NCI-H82 treated with DMSO at 0.1 percent for 48 hours (cell line): ENCODE measurements around the gene GSK3A.

ENCODE experiments used
- DNase-seq: peaks from one replicate; lab custom pipeline; 2025; ENCODE audit not compliant: unreplicated experiment; lab: John Stamatoyannopoulos, UW

The GSK3A gene

GRCh38 chr19:42242512-42243409 lies at the start of gene GSK3A:
Gene GSK3A (minus strand): TSS chr19:42242602. CDS start chr19:42242465, 137 bp downstream.
- DNase-seq: peak; percentile 99

GRCh38 chr19:42291435-42291810 lies 49.0 kb upstream of the GSK3A start:
- DNase-seq: no peak

GRCh38 chr19:42290523-42291434 lies 48.4 kb upstream of the GSK3A start:
- DNase-seq: no peak

GRCh38 chr19:42290136-42290522 lies 47.7 kb upstream of the GSK3A start:
- no peak for DNase-seq

GRCh38 chr19:42289556-42290041 lies 47.2 kb upstream of the GSK3A start:
- DNase-seq: no peak

- no peak for DNase-seq
These were observed 46.6 kb upstream of the GSK3A start for GRCh38 chr19:42288881-42289555.

GRCh38 chr19:42288387-42288786 lies 46.0 kb upstream of the GSK3A start:
- DNase-seq: no peak

GRCh38 chr19:42287827-42288107 lies 45.4 kb upstream of the GSK3A start:
- no peak for DNase-seq

GRCh38 chr19:42287017-42287826 lies 44.8 kb upstream of the GSK3A start:
- no peak for DNase-seq

GRCh38 chr19:42286349-42287016 lies 44.1 kb upstream of the GSK3A start:
- no peak for DNase-seq

- no peak for DNase-seq
These were observed 43.6 kb upstream of the GSK3A start for GRCh38 chr19:42285988-42286348.

- no peak for DNase-seq
These were observed 43.1 kb upstream of the GSK3A start for GRCh38 chr19:42285541-42285941.

GRCh38 chr19:42284591-42285341 lies 42.4 kb upstream of the GSK3A start:
- no peak for DNase-seq

- DNase-seq: peak; percentile 46
These were observed 41.7 kb upstream of the GSK3A start for GRCh38 chr19:42284066-42284501.

GRCh38 chr19:42283188-42284065 lies 41.0 kb upstream of the GSK3A start:
- DNase-seq: peak; percentile 76

- DNase-seq: no peak
These were observed 40.4 kb upstream of the GSK3A start for GRCh38 chr19:42282819-42283187.

GRCh38 chr19:42281827-42282762 lies 39.7 kb upstream of the GSK3A start:
- DNase-seq: no peak
